HG03103 (cell line): Measurements from ENCODE around the gene SYT12.

Experiments used
- ATAC-seq: cut with Tn5 transposase; IDR thresholded peaks from one replicate; pipeline ENCODE4 v1.9.1; 2021; ENCODE audit warnings: low read depth; ENCODE audit not compliant: unreplicated experiment

The SYT12 gene

GRCh38 chr11:67090717-67091116 lies 67.8 kb downstream of the SYT12 start:
- ATAC-seq, result no peak

GRCh38 chr11:67095214-67095507 lies 72.2 kb downstream of the SYT12 start:
- ATAC-seq, result no peak

GRCh38 chr11:67098799-67099429 lies 76.0 kb downstream of the SYT12 start:
- ATAC-seq, result no peak

- no peak for ATAC-seq
Measured at GRCh38 chr11:67099831-67100324, 76.9 kb downstream of the SYT12 start.
